Activated CD4-positive, alpha-beta T cell treated with anti-CD3 and anti-CD28 coated beads, Interleukin-2, amount 50 U/mL, for 48 hours (primary cell): ENCODE data around the gene SLC35B2.

Experiments
- DNase-seq, 2 experiments: peaks; one replicate each; pipeline ENCODE4 v3.0.0-alpha.2; 2020

The SLC35B2 gene

GRCh38 chr6:44251576-44252524 is 5.5 kb downstream of the SLC35B2 start:
- no peak for DNase-seq

GRCh38 chr6:44250718-44251123 is 6.6 kb downstream of the SLC35B2 start:
- DNase-seq, result no peak

- DNase-seq, result no peak
These were observed 7.1 kb downstream of the SLC35B2 start for GRCh38 chr6:44250067-44250717.

GRCh38 chr6:44249082-44249748 is 8.1 kb downstream of the SLC35B2 start:
- no peak for DNase-seq

GRCh38 chr6:44248579-44248978 is 8.7 kb downstream of the SLC35B2 start:
- DNase-seq, result no peak

- DNase-seq, result peak; percentile 86 to 87
These were observed 9.7 kb downstream of the SLC35B2 start for GRCh38 chr6:44247338-44248302.

- DNase-seq, result peak; percentile 98
These were observed 10.5 kb downstream of the SLC35B2 start, which contains the start of gene HSP90AB1 for GRCh38 chr6:44246663-44247337. Gene HSP90AB1 (plus strand): TSS chr6:44247101. CDS start chr6:44248630, 1,529 bp downstream.

- peak; percentile 91 to 92 for DNase-seq
These were observed 11.2 kb downstream of the SLC35B2 start for GRCh38 chr6:44245912-44246662.

GRCh38 chr6:44245391-44245911 is 11.9 kb downstream of the SLC35B2 start:
- DNase-seq, result no peak

GRCh38 chr6:44243345-44243744 is 14.0 kb downstream of the SLC35B2 start:
- no peak for DNase-seq

GRCh38 chr6:44238687-44239350 is 18.5 kb downstream of the SLC35B2 start:
- DNase-seq, result no peak

GRCh38 chr6:44237813-44238433 is 19.4 kb downstream of the SLC35B2 start:
- DNase-seq, result peak; percentile 79 to 84

- peak; percentile 79 to 84 for DNase-seq
These were observed 20.1 kb downstream of the SLC35B2 start for GRCh38 chr6:44237021-44237812.

- no peak for DNase-seq
These were observed 21.3 kb downstream of the SLC35B2 start for GRCh38 chr6:44235891-44236516.

GRCh38 chr6:44235269-44235668 is 22.1 kb downstream of the SLC35B2 start:
- no peak for DNase-seq

- DNase-seq, result no peak
These were observed 23.0 kb downstream of the SLC35B2 start for GRCh38 chr6:44234101-44235025.

GRCh38 chr6:44233567-44234100 is 23.7 kb downstream of the SLC35B2 start:
- DNase-seq, result no peak
